ENCODE measurements around the gene UNK.

The UNK gene

GRCh38 chr17:75816693-75817092, 32.1 kb downstream of the UNK start:
- TF ChIP-seq CTCF (IDR thresholded peaks at IDR 0.05; ENCODE audit: low read depth, low read length), result no peak
- no peak for DNase-seq (ENCODE audit: extremely low read depth, low read depth)

- TF ChIP-seq CTCF (IDR thresholded peaks at IDR 0.05; ENCODE audit: low read depth, low read length), result no peak
- DNase-seq (ENCODE audit: extremely low read depth, low read depth), result no peak
Measured at GRCh38 chr17:75817571-75817970, 33.0 kb downstream of the UNK start.

DNA sequence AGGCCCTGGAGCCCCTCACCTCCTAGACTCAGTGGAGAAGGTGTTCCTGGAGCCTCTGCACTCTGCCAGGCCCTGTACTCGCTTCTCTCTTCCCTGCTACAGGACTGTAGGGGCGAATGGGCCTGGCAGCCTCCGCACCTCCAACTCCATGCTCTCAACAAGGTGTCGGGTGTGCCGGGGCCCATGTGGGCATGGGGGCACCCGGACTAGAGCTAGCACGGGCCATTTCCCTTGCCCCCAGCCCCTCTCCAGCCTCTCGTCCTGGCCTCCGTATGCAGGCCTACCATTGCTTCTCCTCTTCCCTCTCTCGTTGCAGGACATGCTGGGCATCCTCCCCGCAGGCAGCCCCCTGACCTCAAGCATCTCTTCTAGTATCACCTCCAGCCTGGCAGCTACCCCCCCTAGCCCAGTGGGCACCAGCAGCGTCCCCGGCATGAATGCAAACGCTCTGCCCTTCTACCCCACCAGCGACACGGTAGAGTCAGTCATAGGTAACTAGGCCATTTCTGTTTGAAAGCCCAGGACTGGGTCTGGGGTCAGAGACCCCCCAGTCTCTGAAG, 33.8 kb downstream of the UNK start:
- DNase-seq (ENCODE audit: extremely low read depth, low read depth), result no peak

DNA sequence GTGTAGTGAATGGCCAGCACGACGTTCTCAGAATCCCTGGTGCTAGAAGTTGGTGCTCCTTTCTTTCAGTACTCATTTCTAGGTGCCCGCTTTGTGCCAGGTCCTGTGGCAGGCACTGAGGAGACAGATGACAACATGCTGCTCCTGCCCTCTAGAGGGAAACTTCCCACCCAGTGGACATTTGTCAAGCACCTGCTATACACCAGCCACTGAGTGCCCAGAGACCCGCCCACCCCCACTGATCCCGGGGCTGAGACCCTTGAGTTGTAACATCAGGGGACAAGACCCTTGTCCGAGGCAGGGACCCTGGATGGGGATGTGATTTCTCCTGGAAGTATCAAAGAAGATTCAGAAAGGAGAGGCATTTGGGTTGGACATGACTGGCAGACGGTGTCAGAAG, 34.5 kb downstream of the UNK start:
- no peak for TF ChIP-seq CTCF (IDR thresholded peaks at IDR 0.05; ENCODE audit: low read depth, low read length)
- DNase-seq (ENCODE audit: extremely low read depth, low read depth), result no peak

More for the DNA sequence above, 33.8 kb downstream of the UNK start:
- TF ChIP-seq CTCF (IDR thresholded peaks at IDR 0.05; ENCODE audit: low read depth, low read length), result no peak

DNA sequence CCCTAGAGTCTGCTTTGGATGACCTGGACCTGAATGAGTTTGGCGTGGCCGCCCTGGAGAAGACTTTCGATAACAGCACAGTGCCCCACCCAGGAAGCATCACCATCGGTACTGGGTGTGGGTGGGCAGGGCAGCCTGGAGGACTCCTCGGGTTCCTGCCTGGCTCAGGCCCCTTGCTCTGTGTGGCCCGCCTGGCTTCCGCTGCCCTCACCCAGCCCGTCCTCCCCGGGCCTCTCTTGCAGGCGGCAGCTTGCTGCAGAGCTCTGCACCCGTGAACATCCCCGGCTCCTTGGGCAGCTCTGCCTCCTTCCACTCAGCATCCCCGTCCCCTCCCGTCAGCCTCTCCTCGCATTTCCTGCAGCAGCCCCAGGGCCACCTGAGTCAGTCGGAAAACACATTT, 35.1 kb downstream of the UNK start:
- no peak for DNase-seq (ENCODE audit: extremely low read depth, low read depth)
- TF ChIP-seq CTCF (IDR thresholded peaks at IDR 0.05; ENCODE audit: low read depth, low read length), result no peak

DNA sequence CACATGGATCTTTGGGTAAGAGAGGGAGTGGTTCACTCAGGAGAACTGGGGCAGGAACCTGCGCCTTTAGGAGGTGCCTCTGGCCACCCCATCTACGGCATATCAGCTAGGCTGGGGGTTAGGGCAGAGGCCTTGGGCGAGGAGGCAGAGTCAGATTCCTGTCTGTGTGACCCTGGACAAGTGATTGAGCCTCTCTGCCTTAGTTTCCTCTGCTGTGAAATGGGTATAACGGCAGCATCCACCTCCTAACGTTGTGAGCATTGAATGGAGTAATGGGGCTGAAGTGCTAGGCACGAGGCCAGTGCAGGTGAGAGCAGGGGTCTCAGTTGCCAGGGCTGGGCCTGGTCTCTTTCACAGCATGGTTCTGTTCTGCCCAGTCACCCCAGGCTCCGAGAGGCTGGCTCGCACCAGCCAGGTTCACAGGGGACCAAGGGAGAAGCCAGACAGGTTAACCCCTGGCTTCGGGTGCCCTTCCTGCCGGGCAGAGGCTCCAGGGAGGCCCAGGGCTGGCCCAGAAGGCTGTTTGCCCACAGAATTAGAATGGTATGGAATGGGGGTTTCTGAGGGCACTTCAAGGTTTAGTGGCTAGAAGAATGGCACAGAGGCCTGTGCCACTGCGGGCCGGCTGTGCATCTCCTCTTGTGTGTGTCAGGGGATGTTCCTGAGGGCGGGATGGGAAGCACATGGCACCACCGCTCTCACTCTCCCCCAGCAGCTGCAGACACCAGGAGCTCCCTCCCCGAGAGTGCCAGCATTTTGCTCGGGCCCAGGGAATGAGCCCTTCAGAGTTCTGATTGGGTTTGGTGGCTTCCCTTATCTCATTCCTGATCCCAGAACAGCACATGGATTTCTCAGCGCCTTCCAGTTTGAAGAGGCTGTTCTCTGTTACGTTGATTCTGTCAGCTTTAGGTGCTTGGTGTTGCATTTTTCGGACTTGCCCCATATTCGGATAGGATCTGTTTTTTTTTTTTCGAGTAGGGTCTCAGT, 35.8 kb downstream of the UNK start:
- DNase-seq (ENCODE audit: extremely low read depth, low read depth), result no peak
- TF ChIP-seq CTCF (IDR thresholded peaks at IDR 0.05; ENCODE audit: low read depth, low read length), result no peak

DNA sequence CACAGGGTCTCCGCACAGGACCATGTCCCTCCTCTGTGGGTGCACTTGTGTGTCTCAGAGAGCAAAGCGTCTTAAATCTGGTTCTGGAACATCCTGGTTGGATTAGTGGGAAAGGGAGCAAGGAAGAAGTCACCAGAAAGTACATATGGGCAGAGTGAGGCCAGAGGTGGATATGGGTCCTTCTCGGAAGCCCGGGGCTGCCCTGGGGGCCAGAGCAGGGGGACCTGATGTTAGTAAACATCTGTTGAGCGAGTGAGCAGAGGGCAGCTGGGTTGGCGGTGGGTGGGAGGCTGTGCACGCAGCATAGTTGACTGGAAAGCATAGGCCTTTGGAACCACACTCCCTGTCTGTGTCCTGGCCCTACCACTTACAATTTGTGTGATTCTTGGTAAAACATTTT, 36.9 kb downstream of the UNK start:
- no peak for DNase-seq (ENCODE audit: extremely low read depth, low read depth)
- no peak for TF ChIP-seq CTCF (IDR thresholded peaks at IDR 0.05; ENCODE audit: low read depth, low read length)

Data from AG09319 (cell line).